Muscle of arm (tissue), 12 donors: ENCODE results near the gene PRKAR1B. TPM values are rescaled to one million over a fixed set of nuclear protein-coding genes. Genes with fewer than 3 reads are reported as not detected.
A peak's percentile ranks its signal among the peaks of the same experiment; 100 is the strongest.

Source experiments
- DNase-seq: peaks from one replicate; pipeline ENCODE4 v3.0.0-alpha.2; 2013
- polyA plus RNA-seq, 12 donors: library from polyadenylated mRNA; unstranded; fragments of 120-200 nt; gene quantifications; one replicate each; pipeline ENCODE4 v1.2.1, GENCODE V29; 2013; ENCODE audit not compliant: insufficient read length in 12 of 12

The PRKAR1B gene
- polyA plus RNA-seq, 12 donors: 24.3 to 65.7 (median 26.8) TPM; not detected in 1

DNA sequence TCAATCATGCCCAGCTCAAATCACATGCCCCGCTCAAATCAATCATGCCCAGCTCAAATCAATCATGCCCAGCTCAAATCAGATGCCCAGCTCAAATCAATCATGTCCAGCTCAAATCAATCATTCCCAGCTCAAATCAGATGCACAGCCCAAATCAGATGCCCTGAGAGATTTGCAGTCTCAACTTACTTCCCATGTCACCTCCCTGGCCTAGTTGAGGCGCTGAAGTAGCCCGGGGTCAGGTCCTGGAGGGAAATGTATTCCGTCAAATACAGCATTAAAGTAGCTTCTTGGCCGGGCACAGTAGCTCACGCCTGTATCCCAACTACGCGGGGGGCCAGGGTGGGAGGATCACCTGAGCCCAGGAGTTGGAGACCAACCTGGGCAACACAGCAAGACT is 15.7 kb upstream of the PRKAR1B start:
- no peak for DNase-seq

DNA sequence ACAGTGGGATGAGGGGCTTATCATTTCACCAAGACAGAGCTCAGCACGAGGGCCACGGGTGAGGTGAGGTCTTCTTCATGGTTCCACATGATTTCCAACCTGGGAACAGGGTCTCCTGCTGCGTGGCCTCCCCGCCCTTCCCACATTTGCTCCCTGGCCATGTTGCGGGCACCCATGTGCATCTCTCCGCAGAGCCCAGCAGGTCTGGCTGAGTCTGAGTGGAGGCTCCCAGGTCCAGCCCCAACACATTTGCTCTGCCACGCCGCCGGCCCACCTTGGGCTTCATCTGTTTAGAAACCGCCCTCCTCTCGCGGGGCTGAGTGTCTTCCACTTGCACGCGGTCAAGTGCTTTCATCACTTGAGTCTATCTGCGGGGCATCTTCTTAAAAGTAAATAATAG is 14.8 kb upstream of the PRKAR1B start:
- no peak for DNase-seq

DNA sequence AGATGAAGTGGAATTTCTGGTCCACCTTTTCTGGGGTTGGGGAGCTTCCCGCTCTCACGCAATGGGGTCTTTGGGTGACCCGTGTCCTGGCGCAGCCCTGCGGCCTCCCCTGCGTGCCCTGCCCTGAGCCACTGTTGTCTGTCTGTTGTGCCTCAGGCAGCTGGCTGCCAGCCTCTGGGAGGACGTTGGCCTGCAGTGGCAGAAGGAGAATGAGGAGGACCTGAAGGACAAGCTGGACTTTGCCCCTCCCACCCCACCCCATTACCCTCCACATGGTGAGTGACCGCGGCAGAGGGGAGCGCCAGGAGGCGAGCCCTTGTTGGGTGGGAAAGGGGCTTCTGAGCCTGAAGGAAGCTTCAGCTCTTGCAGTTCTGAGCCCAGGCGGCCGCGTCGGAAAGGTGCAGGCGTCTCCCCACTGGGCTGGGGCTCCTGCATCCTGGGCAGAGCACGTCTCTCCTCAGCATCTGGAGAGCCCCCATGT is 14.2 kb upstream of the PRKAR1B start:
- no peak for DNase-seq

DNA sequence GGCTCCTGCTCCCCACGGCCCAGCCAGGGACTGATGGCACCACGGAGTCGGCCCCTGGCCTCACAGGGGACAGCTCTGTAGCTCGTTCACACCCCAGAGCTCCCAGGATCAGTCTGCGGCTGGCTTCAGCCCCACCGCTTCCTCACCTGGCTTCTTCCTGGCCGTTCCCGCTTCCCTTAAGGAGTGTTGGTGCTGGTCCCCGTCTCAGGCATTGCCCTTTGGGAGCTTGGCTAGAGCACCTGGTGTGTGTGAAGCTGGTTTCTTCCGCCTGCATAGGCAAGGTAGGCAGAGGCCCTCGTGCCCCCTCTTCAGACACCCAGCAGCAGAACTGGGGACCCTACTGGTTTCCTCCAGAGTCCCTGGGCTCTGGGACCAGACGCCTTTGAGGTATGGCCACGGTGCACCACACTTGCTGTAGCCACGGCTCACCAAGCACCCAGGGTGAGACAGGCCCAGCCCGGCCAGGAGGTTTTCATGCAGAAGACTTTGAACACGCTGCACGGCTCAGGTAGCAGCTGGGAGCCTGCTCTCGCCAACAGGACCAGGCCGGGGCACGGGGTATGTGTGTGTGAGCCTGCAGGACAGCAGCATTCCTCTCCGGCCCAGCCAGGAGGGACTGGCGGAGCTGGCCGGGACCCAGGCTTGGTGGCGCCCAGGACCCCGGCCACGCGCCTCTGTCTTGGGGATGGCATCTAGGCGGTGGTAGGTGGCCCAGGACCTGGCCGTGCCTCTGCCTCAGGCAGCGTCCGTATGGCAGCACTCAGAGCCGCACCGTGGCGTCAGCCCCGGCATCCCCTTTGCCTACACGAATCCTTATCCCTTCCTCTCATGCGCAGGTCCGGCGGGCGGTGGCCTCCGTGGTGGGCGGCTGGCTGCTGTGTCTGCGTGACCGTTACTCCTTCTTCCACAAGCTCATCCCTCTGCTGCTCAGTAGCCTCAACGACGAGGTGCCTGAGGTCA is 13.2 kb upstream of the PRKAR1B start:
- no peak for DNase-seq

DNA sequence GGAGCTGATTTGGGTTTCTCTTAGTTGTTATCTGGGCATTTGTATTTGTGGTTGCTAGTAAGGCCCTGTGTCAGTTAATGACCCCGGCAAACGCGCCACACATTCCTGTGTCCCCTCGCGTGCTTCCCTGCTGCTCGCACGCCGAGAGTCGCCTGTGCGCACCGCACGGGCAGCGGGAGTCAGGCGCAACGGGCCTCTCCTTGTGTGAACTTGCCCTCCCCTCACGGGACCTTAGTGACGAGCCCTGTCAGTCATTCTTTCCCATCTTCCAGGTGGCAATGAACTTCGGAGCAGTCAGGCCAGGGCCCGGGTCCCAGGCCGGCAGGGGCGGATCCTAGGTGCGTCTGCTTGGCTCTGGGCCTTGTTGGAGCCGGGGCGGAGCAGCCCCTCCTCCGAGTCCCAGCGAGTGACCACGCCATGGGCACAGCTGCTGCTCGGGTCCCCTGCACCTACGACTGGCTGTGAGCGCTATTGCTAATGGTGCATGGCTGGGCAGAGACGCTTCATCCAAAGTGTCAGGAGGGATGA is 12.4 kb upstream of the PRKAR1B start:
- no peak for DNase-seq

DNA sequence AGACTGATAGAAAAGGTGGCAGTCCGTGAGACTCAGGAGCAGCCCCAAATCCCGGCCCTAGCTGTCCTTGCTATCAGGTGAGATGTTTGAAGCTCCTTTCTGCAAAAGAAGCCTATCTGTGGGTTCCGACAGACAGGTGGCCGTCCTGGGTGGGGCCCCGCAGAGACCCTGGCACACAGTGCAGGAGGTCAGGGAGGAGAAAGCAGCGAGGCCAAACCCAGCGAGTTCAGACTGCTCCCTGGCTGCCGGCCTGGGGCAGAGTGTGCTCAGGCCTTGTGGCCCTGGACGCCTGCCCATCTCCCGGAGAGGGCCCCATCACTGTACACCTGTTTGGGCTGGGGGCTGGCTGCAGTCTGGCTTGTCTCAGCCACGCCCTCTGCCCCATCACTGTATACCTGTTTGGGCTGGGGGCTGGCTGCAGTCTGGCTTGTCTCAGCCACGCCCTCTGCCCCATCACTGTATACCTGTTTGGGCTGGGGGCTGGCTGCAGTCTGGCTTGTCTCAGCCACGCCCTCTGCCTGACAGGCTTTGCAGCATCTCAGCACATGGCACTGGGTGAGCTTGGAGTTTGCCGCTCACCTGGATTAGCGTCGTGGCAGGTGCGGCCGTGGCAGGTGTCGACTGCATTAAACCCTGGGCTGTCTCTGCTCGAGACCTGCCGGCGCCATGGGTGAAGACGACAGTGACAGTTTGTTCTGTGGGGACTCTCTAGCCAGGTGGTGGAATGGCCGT is 11.8 kb upstream of the PRKAR1B start:
- no peak for DNase-seq

DNA sequence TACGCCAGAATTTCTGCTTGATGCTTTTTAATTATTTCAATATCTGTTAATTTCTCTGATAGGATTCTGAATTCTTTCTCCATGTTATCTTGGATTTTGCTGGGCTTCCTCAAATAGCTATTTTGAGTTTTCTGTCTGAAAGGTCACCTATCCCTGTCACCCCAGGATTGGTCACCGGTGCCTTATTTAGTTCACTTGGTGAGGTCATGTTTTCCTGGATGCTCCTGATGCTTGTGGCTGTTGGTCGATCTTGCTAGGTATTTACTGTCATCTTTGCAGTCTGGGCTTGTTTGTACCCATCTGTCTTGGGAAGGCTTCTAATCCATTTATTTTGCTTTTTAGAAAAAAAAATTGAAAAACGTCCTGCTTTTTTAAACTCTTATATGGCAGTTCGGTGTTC is 11.2 kb upstream of the PRKAR1B start:
- no peak for DNase-seq

DNA sequence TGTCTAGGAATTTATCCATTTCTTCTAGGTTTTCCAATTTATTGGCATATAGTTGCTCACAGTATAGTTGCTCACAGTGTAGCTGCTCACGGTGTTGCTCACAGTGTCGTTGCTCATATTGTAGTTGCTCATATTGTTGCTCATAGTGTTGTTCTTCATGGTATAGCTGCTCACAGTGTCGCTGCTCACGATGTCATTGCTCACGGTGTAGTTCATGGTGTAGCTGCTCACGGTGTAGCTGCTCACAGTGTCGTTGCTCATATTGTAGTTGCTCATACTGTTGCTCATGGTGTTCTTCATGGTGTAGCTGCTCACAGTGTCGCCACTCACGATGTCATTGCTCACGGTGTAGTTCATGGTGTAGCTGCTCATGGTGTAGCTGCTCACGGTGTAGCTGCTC is 7.7 kb upstream of the PRKAR1B start:
- DNase-seq: no peak

DNA sequence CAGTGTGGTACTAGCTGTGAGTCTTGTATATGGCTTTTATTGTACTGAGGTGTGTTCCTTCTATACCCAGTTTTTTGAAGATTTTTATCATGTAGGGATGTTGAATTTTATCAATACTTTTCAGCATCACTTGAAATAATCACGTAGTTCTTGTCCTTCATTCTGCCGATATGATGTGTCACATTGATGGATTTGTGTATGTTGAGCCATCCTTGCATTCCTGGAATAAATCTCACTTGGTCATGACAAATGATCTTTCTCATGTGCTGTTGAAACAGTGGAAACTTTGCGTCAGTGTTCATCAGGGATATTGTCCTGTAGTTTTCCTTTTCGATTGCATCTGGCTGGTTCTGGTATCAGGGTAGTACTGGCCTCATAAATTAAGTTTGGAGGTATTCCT is 7.1 kb upstream of the PRKAR1B start:
- no peak for DNase-seq

DNA sequence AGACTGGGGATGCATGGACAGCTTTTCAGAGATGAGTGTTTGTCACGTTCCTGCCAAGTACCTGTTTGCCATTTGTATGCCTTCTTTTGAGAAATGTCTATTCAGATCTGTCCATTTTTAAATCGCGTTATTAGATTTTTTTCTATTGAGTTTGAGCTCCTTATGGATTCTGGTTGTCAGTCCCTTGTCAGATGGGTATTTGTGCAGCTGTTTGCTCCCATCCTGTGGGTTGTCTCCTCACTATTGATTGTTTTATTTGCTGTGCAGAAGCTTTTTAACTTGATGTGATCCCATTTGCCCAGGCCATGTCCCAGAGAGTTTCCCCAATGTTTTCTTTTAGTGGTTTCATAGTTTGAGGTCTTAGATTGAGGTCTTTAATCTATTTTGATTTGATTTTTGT is 5.5 kb upstream of the PRKAR1B start:
- no peak for DNase-seq

DNA sequence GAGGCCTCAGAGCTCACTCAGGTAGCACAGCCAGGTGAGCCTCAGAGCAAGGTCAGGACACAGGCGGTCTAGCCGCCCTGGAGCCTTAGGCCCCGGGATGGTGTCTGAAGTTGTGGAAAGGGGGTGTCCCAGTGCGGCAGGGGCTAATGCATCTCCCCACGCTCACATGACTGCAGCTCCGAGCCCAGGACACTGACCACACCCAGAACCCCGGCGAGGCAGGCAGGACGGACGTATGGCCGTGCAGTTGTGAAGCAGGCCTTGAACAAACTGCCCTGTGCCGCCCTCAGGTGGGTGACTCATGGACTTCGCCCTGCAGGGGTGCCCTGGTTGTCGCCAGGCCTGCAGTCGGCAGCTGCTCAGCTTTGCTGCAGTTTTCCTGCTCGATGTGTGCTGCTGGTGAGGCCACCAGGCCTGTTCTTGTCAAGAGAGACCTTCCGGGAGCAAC is 5.0 kb upstream of the PRKAR1B start:
- no peak for DNase-seq

DNA sequence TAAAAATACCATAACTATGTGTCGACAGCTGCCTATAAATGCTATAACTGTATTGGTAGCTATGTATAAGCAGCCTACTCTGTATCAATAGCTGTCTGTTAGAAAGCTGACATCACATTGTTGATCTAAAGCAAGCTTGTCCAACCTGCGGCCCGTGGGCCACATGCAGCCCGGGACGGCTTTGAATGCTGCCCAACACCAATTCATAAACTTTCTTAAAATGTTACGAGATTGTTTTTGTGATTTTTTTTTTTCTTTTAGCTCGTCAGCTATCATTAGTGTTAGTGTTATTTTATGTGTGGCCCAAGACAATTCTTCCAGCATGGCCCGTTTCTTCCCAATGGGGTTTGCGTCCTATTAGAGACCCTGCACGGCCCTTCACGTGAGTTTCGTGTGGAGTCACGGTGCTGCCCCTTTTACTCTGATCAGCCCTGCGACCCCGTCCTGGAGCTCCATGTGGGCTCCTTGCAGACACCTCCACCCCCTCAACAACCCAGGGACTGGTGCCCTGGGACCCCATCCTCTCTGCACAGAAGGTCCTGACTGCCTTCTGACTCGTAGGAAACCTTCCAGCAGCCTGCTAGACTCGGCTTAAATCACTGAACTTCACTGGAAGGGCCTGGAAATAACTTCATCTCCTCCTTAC is 4.5 kb upstream of the PRKAR1B start:
- no peak for DNase-seq

DNA sequence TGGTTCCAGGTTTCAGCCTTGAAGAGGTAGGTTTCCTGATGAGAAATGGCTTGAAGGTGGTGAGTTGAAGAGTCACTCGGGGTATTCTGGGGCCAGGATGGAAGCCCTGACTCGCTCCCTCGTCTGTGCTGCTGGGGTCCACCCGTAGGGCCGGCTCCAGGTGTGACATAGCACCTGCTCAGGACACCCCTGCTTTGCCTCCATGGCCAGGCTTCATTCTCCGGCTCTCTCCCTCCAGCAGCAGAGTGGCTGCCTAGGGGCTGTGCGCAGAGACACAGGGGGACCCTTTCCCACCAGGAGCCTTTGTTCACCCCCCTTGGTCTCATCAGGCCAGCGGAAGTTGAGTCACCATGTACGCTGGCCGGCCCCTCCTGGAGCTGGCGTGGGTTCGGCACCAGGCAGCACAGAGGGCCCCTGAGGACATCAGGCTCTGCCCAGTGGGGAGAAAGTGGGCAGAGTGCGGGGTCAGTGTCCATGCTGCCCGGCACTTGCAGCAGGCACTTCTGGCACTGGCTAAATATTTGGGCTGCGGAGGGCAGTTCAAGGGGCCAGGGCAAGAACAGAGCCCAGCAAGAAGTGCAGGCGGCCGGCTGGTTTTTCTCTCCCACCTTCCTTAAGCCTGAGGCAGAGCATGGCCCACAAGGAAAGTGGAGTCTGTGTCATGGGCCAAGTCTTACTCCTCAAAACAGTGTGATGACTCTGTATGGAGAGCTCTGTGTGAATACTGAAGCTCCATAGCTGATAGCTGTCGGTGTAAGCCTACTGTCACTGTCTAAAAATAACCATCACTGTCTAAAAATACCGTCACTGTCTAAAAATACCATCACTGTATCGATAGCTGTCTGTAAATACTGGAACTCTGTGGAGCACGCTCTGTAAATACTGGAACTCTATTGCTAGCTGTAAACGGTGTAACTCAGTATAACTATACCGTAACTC is 3.7 kb upstream of the PRKAR1B start:
- no peak for DNase-seq

DNA sequence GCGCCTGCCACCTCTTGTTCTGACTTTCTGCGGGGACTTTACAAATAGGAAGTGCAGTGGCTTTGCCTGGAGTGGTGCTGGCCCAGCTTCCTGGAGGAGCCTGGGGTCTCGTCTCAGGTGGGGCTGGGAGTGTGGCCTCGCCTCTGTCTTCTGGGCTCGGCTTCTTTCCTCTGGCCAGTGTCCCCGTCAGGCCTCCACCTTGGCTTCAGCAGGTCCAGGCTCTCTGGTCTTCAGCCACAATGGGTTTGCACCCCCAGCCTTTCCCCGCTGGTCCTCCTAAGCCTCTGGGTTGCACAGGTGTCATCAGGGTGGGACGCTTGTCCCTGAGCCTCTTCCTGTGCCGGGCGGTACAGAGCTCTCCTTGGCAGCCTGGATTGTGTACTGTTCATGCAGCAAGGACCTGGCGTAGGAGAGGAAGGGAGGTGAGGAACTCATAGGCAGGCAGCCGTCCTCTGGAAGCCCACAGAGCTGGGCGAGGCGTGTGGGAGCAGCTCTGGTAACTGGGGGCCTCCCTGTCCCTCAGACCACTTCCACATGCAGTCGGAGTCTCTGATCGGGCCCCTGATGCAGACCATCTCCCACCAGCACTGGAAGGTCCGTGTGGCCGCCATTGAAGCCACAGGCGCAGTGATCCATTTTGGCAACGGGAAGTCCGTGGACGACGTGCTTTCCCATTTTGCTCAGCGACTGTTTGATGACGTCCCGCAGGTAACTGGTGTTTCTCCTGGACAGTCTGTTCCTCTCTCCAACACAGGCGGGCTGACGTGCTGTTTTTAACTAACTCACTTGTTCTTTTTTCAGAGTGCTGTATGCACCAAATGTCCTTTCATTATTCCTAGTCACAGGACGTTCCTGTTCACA is 2.3 kb upstream of the PRKAR1B start:
- DNase-seq: no peak

DNA sequence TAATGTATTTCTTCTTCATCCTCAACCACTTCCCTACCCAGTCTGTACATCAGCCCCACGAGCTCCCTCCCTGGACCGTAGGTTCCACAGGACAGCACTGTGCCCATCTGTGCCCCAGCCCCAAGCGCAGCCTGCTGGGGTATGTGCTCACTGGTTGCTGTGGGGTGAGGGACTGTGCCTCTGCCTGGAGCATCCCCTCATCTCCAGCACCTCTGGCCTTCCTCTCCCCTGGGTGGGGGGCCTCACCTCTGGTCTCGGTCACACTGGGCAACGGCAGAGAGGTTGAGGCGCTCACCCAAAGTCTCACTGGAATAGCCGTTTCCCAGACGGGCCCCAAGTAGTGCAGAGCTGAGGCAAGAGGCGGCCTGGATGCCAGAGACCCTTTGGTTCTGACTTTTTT is 1.5 kb upstream of the PRKAR1B start:
- DNase-seq: no peak

DNA sequence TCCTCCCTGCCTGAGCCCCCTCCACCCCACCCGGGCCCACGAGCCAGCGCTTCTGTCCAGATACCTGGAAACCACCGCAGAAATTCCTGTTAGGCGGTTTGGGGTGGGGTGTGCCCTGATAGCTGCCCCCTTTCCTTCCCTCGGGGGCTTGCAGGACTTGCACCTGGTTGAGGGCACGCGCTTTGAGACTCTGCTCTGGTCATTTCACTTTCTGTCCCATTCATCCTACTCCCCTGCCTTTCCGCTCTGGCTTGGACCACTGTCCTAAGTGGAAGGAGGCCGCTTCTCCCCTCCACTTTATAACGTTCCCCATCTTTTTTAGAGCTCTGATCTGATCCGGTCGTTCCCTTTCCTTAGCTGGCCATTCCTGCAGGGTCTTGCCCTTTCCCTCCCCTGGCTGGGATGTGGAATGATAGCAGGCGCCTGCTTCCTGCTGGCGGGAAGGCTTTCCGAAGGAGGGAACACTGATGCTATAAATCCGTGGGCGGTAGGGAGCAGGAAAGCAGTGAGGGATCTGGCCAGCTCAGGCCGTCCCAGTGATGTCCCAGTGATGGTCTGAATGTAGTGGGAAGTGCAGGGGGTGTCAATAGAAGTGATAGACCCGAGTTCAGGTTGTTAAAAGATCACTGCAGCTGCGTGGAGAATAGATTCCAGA is 852 bp upstream of the PRKAR1B start:
- DNase-seq: no peak

DNA sequence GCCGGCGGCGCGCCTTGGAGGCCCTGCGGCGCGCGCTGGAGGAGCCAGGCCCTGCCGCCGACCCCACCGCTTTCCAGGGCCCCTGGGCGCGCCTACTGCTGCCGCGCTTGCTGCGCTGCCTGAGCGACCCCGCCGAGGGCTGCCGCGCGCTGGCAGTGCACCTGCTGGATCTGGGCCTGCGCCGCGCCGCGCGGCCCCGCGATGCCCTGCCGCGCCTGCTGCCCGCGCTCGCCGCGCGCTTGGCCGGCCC is 302 bp downstream of the PRKAR1B start:
- no peak for DNase-seq

DNA sequence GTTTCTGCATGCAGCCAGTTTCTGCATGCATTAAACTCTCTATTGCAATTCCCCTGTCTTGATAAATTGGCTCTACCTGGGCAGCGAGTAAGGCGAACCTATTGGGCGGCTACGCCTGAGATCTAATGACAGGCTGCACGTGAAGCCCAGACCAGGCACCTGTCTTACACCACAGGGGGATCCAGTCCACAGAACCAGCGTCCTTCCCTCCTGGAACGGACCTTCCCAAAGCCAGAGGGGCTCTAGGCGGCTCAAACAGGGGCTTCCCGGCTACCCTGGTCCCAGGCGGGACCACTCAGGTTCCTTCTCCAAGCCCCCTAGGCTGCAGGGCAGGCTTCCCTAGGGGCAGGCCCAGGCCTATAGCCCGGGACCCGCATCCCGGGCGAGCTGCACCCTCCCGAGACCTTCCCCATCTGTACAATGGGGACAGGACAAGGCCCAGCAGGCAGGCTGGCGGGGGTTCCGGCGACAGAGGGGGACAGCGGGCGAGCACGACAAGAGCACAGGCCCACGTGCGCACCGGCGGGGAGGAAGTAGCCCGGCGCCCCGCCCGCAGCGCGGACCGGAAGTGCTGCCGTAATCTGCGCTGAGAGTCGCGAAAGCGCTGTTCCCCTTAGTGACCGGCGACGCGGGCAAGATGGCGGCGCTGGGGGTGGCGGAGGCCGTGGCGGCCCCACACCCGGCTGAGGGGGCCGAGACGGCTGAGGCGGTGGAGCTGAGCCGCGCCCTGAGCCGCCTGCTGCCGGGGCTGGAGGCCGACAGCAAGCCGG is 812 bp downstream of the PRKAR1B start, which contains the start of gene DNAAF5:
Gene DNAAF5, plus strand, starts transcription at position 616 of the 770 bp plus-strand sequence. Its CDS starts 22 bp downstream, at position 638.
- peak; percentile 86 for DNase-seq
